GM19324 (cell line): ENCODE measurements around the gene SERPINA6.
"Not testable (repeated sequence)": the region's sequence is repeated elsewhere in the genome, so short reads cannot be mapped to it uniquely, and the experiment has no call there.

Source experiments
- ATAC-seq: cut with Tn5 transposase; IDR thresholded peaks from one replicate; pipeline ENCODE4 v1.9.1; 2021; ENCODE audit warnings: mild to moderate bottlenecking, moderate library complexity; ENCODE audit not compliant: unreplicated experiment, low FRiP score

The SERPINA6 gene

GRCh38 chr14:94354638-94355185 is 31.6 kb upstream of the SERPINA6 start:
- ATAC-seq: no peak

DNA sequence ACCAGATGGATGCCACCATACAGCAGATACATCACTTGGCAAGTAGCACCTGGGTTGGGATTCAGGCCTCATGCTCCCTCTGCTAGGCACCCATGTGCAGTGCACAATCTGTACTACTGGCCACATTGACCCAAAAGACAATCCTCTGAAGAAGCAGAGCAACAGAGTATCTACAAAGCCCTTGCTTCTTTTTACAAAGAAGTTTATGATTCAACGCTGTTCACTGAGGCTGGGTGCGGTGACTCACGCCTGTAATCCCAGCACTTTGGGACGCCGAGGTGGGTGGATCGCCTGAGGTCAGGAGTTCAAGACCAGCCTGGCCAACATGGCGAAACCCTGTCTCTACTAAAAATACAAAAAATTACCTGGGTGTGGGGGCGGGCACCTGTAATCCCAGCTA is 31.1 kb upstream of the SERPINA6 start:
- ATAC-seq: not testable (repeated sequence)

GRCh38 chr14:94349276-94349675 is 26.1 kb upstream of the SERPINA6 start:
- no peak for ATAC-seq

DNA sequence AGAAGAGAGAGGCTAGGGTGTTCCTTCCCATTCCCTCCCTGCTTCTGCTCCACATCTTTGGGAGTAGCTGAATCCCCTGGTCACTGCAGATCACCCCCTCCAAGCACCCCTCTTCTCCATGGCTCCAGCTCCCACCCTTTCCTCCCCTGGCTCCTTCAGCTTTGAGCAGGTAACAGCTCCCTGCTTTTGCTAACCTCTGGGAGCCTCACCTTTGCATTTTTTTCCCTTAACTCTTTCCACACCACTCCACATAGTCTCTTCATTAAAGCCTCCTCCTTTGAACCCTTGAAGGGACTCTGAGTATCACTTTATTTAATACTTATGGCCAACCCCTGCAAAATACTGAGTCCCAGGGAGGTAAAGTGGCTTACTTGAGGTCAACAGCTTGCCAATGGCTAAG is 25.7 kb upstream of the SERPINA6 start:
- no peak for ATAC-seq

DNA sequence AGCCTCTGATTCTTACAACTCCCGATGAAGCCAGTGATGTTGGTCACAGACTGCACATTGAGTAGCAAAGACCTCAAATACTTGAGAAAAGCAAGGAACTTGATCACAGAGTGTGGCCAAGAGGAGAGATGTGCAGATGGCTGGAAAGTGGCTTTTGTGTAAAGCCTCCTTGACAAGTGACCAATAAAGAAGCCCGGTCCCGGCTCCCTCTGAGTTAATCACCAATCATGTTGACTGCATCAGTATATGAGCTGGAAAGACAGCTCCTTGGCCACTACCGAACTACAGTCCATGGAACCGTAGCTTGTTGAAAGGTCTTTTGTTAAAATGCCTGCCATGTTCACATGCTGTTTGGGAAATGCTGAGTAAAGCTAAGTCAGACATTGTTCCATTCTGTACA is 23.7 kb upstream of the SERPINA6 start:
- ATAC-seq: no peak

- peak; percentile 51 for ATAC-seq
Measured at GRCh38 chr14:94346065-94346786, 23.1 kb upstream of the SERPINA6 start.

DNA sequence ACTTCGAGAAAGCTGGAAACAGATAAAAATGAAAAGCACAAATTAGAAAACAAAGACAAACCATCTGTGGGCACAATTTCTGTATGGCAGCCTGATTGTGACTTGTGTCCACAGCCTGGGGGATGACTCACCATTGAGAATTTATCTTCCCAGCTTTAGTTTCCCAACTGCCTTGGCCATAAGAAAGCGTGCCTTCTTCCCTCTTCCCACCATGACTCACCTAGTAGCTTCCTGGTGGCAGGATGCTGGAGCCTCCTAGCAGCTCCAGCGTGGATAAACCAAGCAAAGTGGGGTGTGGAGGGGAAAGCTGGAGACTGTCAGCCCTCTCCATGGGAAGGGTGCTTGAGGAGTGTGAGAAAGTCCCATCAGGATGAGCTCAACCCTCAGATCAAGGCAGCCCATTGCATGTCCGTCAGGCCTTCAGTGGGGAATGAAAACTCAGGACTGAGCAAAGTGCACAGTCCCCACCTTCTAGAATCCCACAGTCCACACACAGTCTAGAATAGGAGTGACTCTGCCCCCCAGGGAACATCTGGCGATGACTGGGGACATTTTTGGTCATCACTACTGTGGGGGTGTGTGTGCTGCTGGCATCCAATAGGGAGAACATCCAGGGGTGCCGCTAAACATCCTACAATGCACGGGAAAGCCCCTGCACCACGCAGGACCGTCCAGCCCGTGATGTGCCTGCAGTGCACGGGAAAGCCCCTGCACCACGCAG is 22.4 kb upstream of the SERPINA6 start:
- ATAC-seq: no peak

GRCh38 chr14:94344389-94344788 is 21.3 kb upstream of the SERPINA6 start:
- ATAC-seq: no peak

GRCh38 chr14:94343238-94344005 is 20.3 kb upstream of the SERPINA6 start:
- no peak for ATAC-seq

- no peak for ATAC-seq
Measured at GRCh38 chr14:94342334-94342934, 19.3 kb upstream of the SERPINA6 start.

GRCh38 chr14:94341656-94342333 is 18.7 kb upstream of the SERPINA6 start:
- ATAC-seq: no peak

- ATAC-seq: no peak
Measured at GRCh38 chr14:94340533-94340932, 17.4 kb upstream of the SERPINA6 start.

DNA sequence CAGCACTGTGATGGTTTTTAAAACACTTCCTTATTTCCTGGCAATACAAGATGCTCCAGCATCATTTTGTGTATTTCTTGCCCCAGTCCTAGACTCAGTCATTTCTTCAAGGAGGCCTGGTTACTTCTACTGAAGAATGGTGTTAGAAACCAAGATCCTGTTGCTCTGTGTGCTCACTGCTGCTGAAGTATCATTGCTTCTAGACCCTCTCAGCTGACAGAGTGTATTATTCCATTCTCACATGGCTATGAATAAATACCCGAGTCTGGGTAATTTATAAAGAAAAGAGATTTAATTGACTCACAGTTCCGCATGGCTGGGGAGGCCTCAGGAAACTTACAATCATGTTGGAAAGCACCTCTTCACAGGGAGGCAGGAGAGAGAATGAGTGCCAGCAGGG is 14.9 kb upstream of the SERPINA6 start:
- no peak for ATAC-seq

- no peak for ATAC-seq
Measured at GRCh38 chr14:94337274-94337673, 14.1 kb upstream of the SERPINA6 start.

- ATAC-seq: no peak
Measured at GRCh38 chr14:94334872-94335271, 11.7 kb upstream of the SERPINA6 start.

DNA sequence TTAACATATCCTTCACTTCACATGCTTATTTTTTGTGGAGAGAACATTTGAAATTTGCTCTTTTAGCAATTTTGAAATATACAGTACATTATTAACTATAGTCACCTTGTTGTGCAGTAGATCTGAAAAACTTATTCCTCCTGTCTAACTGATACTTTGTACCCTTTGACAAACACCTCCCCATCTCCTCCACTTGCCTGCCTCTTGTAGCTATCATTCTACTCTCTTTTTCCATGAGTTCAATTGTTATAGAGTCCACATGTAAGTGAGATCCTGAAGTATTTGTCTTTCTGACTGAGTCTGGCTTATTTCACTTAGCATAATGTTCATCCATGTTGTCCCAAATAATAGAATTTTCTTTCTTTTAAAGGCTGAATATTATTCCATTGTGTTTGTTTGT is 9.5 kb upstream of the SERPINA6 start:
- no peak for ATAC-seq

DNA sequence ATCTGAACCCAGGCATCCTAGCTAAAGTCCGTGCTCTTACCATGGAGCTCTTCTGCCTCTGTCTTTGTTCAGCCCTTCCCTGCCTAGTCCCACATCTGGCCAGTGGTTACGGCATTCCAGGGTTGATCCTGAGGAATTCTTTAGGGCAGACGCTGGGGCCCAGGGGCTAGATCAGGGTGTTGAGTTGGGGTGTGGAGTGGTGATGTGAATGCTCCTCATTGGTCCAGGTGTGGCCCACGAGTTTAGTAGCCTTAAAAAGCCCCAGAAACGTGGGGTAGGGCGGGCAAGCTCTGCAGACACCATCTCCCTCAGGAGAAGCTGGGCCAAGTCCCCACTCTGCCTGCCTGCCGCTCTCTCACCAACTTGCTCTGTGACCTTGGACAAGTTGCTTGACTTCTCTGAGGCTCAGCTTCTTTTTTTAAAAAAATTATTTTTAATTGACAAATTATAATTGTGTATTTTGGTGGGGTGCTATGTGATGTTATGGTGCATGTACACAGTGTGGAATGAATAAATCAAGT is 9.0 kb upstream of the SERPINA6 start:
- no peak for ATAC-seq

GRCh38 chr14:94331462-94331861 is 8.3 kb upstream of the SERPINA6 start:
- ATAC-seq: no peak

- no peak for ATAC-seq
Measured at GRCh38 chr14:94330857-94331256, 7.7 kb upstream of the SERPINA6 start.

- ATAC-seq: no peak
Measured at GRCh38 chr14:94330432-94330831, 7.3 kb upstream of the SERPINA6 start.
